ENCODE data around the gene MRPL48.
"Not testable (repeated sequence)": the region's sequence is repeated elsewhere in the genome, so short reads cannot be mapped to it uniquely, and the experiment has no call there.

The MRPL48 gene

GRCh38 chr11:73781303-73781702 lies 6.4 kb upstream of the MRPL48 start:
- no peak overlapping the region for H3K4me3 ChIP-seq (ENCODE audit: low read depth, low read length)
- TF ChIP-seq CTCF (IDR thresholded peaks at IDR 0.05; ENCODE audit: borderline replicate concordance, insufficient read depth, low read depth, low read length): no peak

GRCh38 chr11:73783483-73784020 lies 4.1 kb upstream of the MRPL48 start:
- H3K4me3 ChIP-seq (ENCODE audit: low read depth, low read length): no peak overlapping the region
- TF ChIP-seq CTCF (IDR thresholded peaks at IDR 0.05; ENCODE audit: borderline replicate concordance, insufficient read depth, low read depth, low read length): no peak

DNA sequence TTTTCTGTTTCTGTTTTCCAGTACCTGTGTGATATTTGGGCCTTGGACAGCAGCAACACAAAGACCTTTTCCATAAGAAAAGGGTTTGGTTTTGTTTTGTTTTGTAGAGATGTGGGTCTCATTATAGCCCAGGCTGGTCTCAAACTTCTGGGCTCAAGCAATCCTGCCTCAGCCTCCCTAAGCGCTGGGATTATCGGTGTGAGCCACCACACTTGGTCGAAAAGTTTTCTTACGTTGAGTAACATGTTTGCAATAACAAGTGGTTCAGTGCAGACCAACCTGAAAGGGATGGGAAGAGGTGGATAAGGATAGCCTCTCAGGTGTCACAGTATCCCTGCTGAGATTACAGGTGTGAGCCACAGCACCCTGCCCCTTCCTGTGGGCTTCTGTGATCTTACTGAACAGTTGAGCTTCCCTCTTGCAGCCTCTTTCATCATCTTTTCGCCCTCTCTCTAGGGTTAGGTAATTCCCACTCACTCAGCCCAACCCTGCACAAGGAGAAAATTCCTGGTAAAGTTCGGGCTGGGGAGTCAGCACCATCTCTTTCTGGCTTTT lies 3.5 kb upstream of the MRPL48 start:
- H3K4me3 ChIP-seq (ENCODE audit: low read depth, low read length): no peak overlapping the region
- no peak for TF ChIP-seq CTCF (IDR thresholded peaks at IDR 0.05; ENCODE audit: borderline replicate concordance, insufficient read depth, low read depth, low read length)

GRCh38 chr11:73784734-73785133 lies 2.9 kb upstream of the MRPL48 start:
- TF ChIP-seq CTCF (IDR thresholded peaks at IDR 0.05; ENCODE audit: borderline replicate concordance, insufficient read depth, low read depth, low read length): no peak
- no peak overlapping the region for H3K4me3 ChIP-seq (ENCODE audit: low read depth, low read length)

- H3K4me3 ChIP-seq (ENCODE audit: low read depth, low read length): not testable (repeated sequence)
These were observed 2.2 kb upstream of the MRPL48 start for GRCh38 chr11:73785467-73785866.

DNA sequence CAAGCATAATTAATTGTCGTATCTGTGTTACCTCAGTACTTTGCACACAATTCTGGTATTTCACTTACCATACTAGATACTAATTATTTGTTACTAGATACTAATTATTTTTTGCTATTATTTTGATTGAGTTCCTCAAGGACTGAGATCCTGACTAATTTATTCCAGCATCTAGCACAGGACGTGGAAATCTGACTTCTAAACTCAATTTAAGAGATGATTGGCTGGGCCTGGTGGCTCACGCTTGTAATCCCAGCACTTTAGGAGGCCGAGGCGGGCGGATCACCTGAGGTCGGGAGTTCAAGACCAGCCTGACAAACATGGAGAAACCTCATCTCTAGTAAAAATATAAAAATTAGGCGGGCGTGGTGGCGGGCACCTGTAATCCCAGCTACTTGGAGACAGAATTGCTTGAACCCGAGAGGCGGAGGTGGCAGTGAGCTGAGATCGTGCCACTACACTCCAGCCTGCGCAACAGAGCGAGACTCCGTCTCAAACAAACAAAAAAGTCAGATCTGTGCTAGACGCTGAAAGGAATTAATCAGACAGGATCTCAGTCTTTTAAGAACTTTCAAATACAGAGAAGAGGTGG lies 527 bp upstream of the MRPL48 start:
- peak overlapping the region; percentile 56 for H3K4me3 ChIP-seq (ENCODE audit: low read depth, low read length)
- no peak for TF ChIP-seq CTCF (IDR thresholded peaks at IDR 0.05; ENCODE audit: borderline replicate concordance, insufficient read depth, low read depth, low read length)

DNA sequence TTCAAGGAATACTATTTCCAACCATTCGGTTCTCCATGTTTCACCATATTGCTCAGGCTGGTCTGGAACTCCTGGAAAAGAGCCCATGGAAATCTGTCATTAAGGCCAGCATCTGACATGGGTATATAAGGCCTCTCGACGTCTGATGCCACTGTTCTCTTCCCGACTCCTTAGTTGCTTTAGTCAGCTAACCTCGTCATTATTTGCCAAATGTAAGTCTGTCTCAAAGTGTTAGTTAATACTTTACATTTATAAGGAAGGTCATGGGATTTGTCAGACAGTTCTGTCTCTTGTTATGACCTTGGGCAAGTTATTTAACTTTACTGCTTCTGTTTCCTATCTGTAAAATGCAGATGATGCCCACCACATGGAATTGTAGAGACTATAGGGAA lies 1.6 kb downstream of the MRPL48 start:
- no peak for TF ChIP-seq CTCF (IDR thresholded peaks at IDR 0.05; ENCODE audit: borderline replicate concordance, insufficient read depth, low read depth, low read length)
- no peak overlapping the region for H3K4me3 ChIP-seq (ENCODE audit: low read depth, low read length)

All from GM12875 (cell line).